Mammary epithelial cell (primary cell): Measurements from ENCODE around the gene RBM17.

Experiments
- EZH2 ChIP-seq: IDR thresholded peaks from 2 replicates; pipeline ENCODE4 v1.6.1; 2012; ENCODE audit warnings: low read length, inconsistent platforms, borderline replicate concordance
- TF ChIP-seq, protein P1 (sequence below), 2 donors: IDR thresholded peaks in 1 of 2; conservative IDR thresholded peaks in 1 of 2; 2 replicates each; pipeline ENCODE4 v1.5.1; 2011 to 2012; ENCODE audit warnings: inconsistent platforms in 2 of 2, low read length in 2 of 2, mild to moderate bottlenecking in 2 of 2, control low read depth in 1 of 2, low read depth in 1 of 2; ENCODE audit not compliant: insufficient read depth in 1 of 2; ENCODE audit errors: extremely low read depth in 1 of 2

DNA sequence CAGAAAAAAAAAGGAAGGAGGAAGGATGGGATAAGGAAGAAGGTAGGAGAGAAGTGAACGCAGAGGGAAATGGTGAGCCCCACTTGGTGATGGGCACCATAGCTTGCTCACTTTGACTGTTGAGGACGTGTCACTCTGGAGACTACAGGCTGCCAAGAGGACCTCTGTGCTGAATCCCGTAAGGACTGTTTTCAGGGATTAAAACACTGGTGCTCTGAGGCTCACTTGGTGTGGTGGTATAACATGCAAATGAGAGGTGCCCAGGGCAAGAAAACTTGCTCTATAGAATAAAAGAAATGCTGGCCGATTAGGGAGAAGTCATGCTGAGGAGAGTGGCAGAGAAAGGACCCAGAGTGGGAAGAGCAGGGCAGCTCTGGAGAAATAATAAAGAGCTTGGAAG is 21.4 kb upstream of the RBM17 start:
- TF ChIP-seq, protein P1, sequence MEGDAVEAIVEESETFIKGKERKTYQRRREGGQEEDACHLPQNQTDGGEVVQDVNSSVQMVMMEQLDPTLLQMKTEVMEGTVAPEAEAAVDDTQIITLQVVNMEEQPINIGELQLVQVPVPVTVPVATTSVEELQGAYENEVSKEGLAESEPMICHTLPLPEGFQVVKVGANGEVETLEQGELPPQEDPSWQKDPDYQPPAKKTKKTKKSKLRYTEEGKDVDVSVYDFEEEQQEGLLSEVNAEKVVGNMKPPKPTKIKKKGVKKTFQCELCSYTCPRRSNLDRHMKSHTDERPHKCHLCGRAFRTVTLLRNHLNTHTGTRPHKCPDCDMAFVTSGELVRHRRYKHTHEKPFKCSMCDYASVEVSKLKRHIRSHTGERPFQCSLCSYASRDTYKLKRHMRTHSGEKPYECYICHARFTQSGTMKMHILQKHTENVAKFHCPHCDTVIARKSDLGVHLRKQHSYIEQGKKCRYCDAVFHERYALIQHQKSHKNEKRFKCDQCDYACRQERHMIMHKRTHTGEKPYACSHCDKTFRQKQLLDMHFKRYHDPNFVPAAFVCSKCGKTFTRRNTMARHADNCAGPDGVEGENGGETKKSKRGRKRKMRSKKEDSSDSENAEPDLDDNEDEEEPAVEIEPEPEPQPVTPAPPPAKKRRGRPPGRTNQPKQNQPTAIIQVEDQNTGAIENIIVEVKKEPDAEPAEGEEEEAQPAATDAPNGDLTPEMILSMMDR (conservative IDR thresholded peaks at IDR 0.05 in 1 of 2, IDR thresholded peaks at IDR 0.05 in 1 of 2; ENCODE audit: extremely low read depth in 1 of 2, insufficient read depth in 1 of 2, low read depth in 1 of 2, low read length in 2 of 2), result no peak
- TF ChIP-seq EZH2, result no peak
